PC-9 (cell line): ENCODE data around the gene CAPZB.
"Not testable (repeated sequence)": the region's sequence is repeated elsewhere in the genome, so short reads cannot be mapped to it uniquely, and the experiment has no call there.

ENCODE experiments used
- CTCF ChIP-seq: fragments of 200-600 bp; sonication (generic); conservative IDR thresholded peaks from 2 replicates; pipeline ENCODE4 v1.6.1; 2017; ENCODE audit warnings: mixed run types, antibody characterized with exemption, mild to moderate bottlenecking, moderate library complexity
- EZH2 ChIP-seq: fragments of 200-600 bp; sonication (generic); IDR thresholded peaks from 2 replicates; pipeline ENCODE4 v1.8.0; 2017; ENCODE audit warnings: antibody characterized with exemption, low read depth

DNA sequence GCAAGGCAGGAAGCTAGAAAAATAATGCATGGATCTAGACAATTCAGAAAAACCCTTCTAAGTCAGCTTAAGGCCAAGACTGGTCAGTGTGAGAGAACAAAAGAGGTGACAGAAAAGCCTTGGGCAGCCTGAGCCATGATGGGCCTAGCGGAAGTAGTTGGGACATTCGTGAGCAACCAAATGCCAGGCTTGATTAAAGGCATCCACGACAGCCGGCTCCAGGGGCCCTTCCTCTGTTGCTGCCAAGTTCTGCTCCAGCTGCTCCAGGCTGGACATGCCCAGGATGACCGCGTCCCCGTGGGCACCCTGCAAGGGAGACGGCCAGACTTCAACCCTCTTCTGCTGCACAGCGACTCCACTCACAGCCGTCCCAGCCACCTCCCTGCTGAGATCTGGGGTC is 181.3 kb downstream of the CAPZB start:
- not testable (repeated sequence) for TF ChIP-seq CTCF, EZH2
